OCI-LY7 (cell line): ENCODE data around the gene PROM2. TPM values are rescaled to one million over a fixed set of nuclear protein-coding genes. Genes with fewer than 3 reads are reported as not detected.

Source experiments
- BruUV-seq: library from RNA; stranded (reverse); fragments of 400-500 nt; replicated peaks from 2 replicates; lab custom pipeline; 2021; lab: Mats Ljungman, UMichigan
- CTCF ChIA-PET: fragments of 300-600 bp; sonication (Branson Sonifier 250); formaldehyde crosslinking; loops from one replicate; lab custom pipeline; 2022; ENCODE audit warnings: antibody characterized with exemption; ENCODE audit not compliant: unreplicated experiment; lab: Charles Lee
- POLR2A ChIA-PET: fragments of 300-600 bp; sonication (Branson Sonifier 250); formaldehyde crosslinking; loops from one replicate; lab custom pipeline; 2022; ENCODE audit warnings: antibody characterized with exemption; lab: Charles Lee
- DNase-seq: peaks from one replicate; pipeline ENCODE4 v3.0.0-alpha.2; 2015; ENCODE audit warnings: low spot score
- H2AFZ ChIP-seq: fragments of 200-600 bp; sonication (generic), shearing (Covaris generic); 2 replicates; pipeline ENCODE4 v1.6.1; 2014; ENCODE audit warnings: mild to moderate bottlenecking, antibody characterized with exemption, low read length, moderate library complexity
- H3K27ac ChIP-seq: fragments of 200-600 bp; sonication (generic); 2 replicates; pipeline ENCODE4 v1.5.1; 2014; ENCODE audit warnings: mixed run types, low read depth, mild to moderate bottlenecking, moderate library complexity, low read length, inconsistent platforms; ENCODE audit not compliant: poor library complexity, severe bottlenecking
- H3K36me3 ChIP-seq: fragments of 200-600 bp; sonication (generic); 2 replicates; pipeline ENCODE4 v1.6.1; 2014; ENCODE audit warnings: mild to moderate bottlenecking, antibody characterized with exemption, low read length, moderate library complexity, mixed read lengths; ENCODE audit not compliant: insufficient read depth
- H3K4me1 ChIP-seq: fragments of 200-600 bp; sonication (generic); 2 replicates; pipeline ENCODE4 v1.5.1; 2014; ENCODE audit warnings: mild to moderate bottlenecking, low read length; ENCODE audit not compliant: insufficient read depth, poor library complexity, severe bottlenecking
- H3K4me2 ChIP-seq: fragments of 200-600 bp; sonication (generic); 2 replicates; pipeline ENCODE4 v1.6.1; 2014; ENCODE audit warnings: mild to moderate bottlenecking, low read length
- H3K4me3 ChIP-seq: fragments of 200-600 bp; sonication (generic); 2 replicates; pipeline ENCODE4 v1.5.1; 2014; ENCODE audit warnings: mild to moderate bottlenecking, low read depth, low read length; ENCODE audit not compliant: poor library complexity, severe bottlenecking
- H3K79me2 ChIP-seq: fragments of 200-600 bp; sonication (generic); 2 replicates; pipeline ENCODE4 v1.6.1; 2016; ENCODE audit warnings: low read depth, mild to moderate bottlenecking, low read length, moderate library complexity, mixed read lengths; ENCODE audit not compliant: insufficient read depth
- H3K9me2 ChIP-seq: fragments of 200-600 bp; sonication (generic); 2 replicates; pipeline ENCODE4 v1.6.1; 2016; ENCODE audit warnings: mild to moderate bottlenecking, low read length, mixed read lengths; ENCODE audit not compliant: insufficient read depth
- H3K9me3 ChIP-seq: fragments of 200-600 bp; sonication (generic); 2 replicates; pipeline ENCODE4 v1.6.1; 2014; ENCODE audit warnings: mild to moderate bottlenecking, mixed run types, low read length, mixed read lengths
- H4K20me1 ChIP-seq: fragments of 200-600 bp; sonication (generic); 2 replicates; pipeline ENCODE4 v1.6.1; 2014; ENCODE audit warnings: mild to moderate bottlenecking, antibody characterized with exemption, low read length, moderate library complexity, mixed read lengths; ENCODE audit not compliant: insufficient read depth
- EZH2phosphoT487 ChIP-seq: fragments of 200-600 bp; sonication (generic); IDR thresholded peaks from 2 replicates; pipeline ENCODE4 v1.6.1; 2018; ENCODE audit warnings: low read depth, borderline replicate concordance, mild to moderate bottlenecking, mixed run types, antibody characterized with exemption, low read length, moderate library complexity, mixed read lengths
- intact Hi-C: fragments of 100-400 bp; cut with micrococcal nuclease; formaldehyde crosslinking; loops from one replicate; pipeline ENCODE4 v1.10.0; 2022; ENCODE audit not compliant: unreplicated experiment
- total RNA-seq, 2 experiments: library from RNA; depleted of rRNA in 1 of 2; stranded (reverse); fragments of >200 nt in 1 of 2; shearing (Covaris generic) in 1 of 2; gene quantifications; 2 replicates each; pipeline ENCODE4 v1.2.3, GENCODE V29; 2014 to 2022
- TF ChIP-seq, protein P1 (sequence below): fragments of 200-600 bp; sonication (generic); conservative IDR thresholded peaks from 2 replicates; pipeline ENCODE4 v1.5.1; 2014; ENCODE audit warnings: mild to moderate bottlenecking, antibody characterized with exemption, low read length, moderate library complexity, mixed read lengths

The PROM2 gene
- total RNA-seq, 2 experiments from 2014 or later, result 0.47 TPM; not detected in 1

GRCh38 chr2:95329891-95330793, 55.9 kb downstream of the PROM2 start:
- H3K4me2 ChIP-seq, result no peak overlapping the region
- no peaks in the 10 kb centered on the region for H3K36me3 ChIP-seq
- H3K79me2 ChIP-seq, result no peaks in the 10 kb centered on the region
- H2AFZ ChIP-seq, result no peak overlapping the region
- ChIA-PET POLR2A (no interaction called here), CTCF (no interaction called here)
- H3K27ac ChIP-seq, result no peak overlapping the region
- DNase-seq, result no peak
- no peaks in the 10 kb centered on the region for H3K9me2 ChIP-seq
- H3K4me1 ChIP-seq, result no peaks in the 10 kb centered on the region
- no peaks in the 10 kb centered on the region for H4K20me1 ChIP-seq
- TF ChIP-seq EZH2phosphoT487, result no peak
- TF ChIP-seq, protein P1, sequence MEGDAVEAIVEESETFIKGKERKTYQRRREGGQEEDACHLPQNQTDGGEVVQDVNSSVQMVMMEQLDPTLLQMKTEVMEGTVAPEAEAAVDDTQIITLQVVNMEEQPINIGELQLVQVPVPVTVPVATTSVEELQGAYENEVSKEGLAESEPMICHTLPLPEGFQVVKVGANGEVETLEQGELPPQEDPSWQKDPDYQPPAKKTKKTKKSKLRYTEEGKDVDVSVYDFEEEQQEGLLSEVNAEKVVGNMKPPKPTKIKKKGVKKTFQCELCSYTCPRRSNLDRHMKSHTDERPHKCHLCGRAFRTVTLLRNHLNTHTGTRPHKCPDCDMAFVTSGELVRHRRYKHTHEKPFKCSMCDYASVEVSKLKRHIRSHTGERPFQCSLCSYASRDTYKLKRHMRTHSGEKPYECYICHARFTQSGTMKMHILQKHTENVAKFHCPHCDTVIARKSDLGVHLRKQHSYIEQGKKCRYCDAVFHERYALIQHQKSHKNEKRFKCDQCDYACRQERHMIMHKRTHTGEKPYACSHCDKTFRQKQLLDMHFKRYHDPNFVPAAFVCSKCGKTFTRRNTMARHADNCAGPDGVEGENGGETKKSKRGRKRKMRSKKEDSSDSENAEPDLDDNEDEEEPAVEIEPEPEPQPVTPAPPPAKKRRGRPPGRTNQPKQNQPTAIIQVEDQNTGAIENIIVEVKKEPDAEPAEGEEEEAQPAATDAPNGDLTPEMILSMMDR, result no peak
- H3K9me3 ChIP-seq, result no peaks in the 10 kb centered on the region
- intact Hi-C loops, result no loop called here
- no TSS peak for BruUV-seq
- H3K4me3 ChIP-seq, result no peak overlapping the region

GRCh38 chr2:95330794-95331338, 56.6 kb downstream of the PROM2 start:
- BruUV-seq, result no TSS peak
- H4K20me1 ChIP-seq, result no peaks in the 10 kb centered on the region
- POLR2A ChIA-PET, result no interaction called here

More at GRCh38 chr2:95330794-95331338, 56.6 kb downstream of the PROM2 start:
- Histone ChIP-seq H3K36me3 (no peaks in the 10 kb centered on the region), H3K4me1 (no peaks in the 10 kb centered on the region), H3K9me3 (no peaks in the 10 kb centered on the region), H3K79me2 (no peaks in the 10 kb centered on the region), H3K4me3 (no peak overlapping the region), H2AFZ (no peak overlapping the region), H3K27ac (no peak overlapping the region), H3K9me2 (no peaks in the 10 kb centered on the region), H3K4me2 (no peak overlapping the region)
- DNase-seq, result no peak
- intact Hi-C loops, result no loop called here
- CTCF ChIA-PET, result interaction anchor here (0.6 kb wide), 1 partner anchor 17 kb away, joined by 3 read pairs; no protein-coding TSS in a partner anchor
- TF ChIP-seq, protein P1, result no peak
- TF ChIP-seq EZH2phosphoT487, result no peak
